Measurements from ENCODE around the gene SLC32A1.

- TF ChIP-seq EZH2phosphoT487 (IDR thresholded peaks at IDR 0.05; ENCODE audit: insufficient read depth, low read depth), result no peak
- TF ChIP-seq EZH2 (IDR thresholded peaks at IDR 0.05; ENCODE audit: insufficient read depth, poor library complexity, severe bottlenecking), result peak; percentile 84
These were observed 6.1 kb downstream of the SLC32A1 start for GRCh38 chr20:38730167-38730988.
